ENCODE measurements around the gene TXN2.

TXN2 gene

DNA sequence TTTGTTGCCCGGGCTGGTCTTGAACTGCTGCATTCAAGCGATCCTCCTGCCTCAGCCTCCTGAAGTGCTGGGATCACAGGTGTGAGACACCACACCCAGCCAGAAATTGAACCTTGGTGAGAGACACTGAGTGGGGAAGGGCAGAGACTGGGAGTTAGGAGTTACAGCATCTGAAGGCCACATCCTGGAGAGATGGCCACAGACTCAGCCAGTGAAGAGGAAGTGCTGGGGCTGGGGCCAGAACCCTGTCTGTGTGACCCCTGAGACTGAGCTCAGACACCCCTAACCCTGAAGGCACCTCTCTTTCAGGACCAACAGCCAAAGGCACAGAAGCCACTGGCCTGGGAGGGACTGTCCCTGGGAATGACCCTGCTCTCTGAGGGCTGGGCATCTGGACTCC lies 33.8 kb downstream of the TXN2 start:
- no peak for TF ChIP-seq GABPA (IDR thresholded peaks at IDR 0.05; ENCODE audit: low read depth)
- TF ChIP-seq, protein P1, sequence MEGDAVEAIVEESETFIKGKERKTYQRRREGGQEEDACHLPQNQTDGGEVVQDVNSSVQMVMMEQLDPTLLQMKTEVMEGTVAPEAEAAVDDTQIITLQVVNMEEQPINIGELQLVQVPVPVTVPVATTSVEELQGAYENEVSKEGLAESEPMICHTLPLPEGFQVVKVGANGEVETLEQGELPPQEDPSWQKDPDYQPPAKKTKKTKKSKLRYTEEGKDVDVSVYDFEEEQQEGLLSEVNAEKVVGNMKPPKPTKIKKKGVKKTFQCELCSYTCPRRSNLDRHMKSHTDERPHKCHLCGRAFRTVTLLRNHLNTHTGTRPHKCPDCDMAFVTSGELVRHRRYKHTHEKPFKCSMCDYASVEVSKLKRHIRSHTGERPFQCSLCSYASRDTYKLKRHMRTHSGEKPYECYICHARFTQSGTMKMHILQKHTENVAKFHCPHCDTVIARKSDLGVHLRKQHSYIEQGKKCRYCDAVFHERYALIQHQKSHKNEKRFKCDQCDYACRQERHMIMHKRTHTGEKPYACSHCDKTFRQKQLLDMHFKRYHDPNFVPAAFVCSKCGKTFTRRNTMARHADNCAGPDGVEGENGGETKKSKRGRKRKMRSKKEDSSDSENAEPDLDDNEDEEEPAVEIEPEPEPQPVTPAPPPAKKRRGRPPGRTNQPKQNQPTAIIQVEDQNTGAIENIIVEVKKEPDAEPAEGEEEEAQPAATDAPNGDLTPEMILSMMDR (IDR thresholded peaks at IDR 0.05; ENCODE audit: insufficient read depth, low read length): no peak
- TF ChIP-seq, protein P2, sequence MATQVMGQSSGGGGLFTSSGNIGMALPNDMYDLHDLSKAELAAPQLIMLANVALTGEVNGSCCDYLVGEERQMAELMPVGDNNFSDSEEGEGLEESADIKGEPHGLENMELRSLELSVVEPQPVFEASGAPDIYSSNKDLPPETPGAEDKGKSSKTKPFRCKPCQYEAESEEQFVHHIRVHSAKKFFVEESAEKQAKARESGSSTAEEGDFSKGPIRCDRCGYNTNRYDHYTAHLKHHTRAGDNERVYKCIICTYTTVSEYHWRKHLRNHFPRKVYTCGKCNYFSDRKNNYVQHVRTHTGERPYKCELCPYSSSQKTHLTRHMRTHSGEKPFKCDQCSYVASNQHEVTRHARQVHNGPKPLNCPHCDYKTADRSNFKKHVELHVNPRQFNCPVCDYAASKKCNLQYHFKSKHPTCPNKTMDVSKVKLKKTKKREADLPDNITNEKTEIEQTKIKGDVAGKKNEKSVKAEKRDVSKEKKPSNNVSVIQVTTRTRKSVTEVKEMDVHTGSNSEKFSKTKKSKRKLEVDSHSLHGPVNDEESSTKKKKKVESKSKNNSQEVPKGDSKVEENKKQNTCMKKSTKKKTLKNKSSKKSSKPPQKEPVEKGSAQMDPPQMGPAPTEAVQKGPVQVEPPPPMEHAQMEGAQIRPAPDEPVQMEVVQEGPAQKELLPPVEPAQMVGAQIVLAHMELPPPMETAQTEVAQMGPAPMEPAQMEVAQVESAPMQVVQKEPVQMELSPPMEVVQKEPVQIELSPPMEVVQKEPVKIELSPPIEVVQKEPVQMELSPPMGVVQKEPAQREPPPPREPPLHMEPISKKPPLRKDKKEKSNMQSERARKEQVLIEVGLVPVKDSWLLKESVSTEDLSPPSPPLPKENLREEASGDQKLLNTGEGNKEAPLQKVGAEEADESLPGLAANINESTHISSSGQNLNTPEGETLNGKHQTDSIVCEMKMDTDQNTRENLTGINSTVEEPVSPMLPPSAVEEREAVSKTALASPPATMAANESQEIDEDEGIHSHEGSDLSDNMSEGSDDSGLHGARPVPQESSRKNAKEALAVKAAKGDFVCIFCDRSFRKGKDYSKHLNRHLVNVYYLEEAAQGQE (IDR thresholded peaks at IDR 0.05; ENCODE audit: insufficient replicate concordance, low read depth): no peak
- TF ChIP-seq POLR2AphosphoS5 (IDR thresholded peaks at IDR 0.05; ENCODE audit: low read depth): peak; percentile 32; the same call in 1 of the 2 replicates
- peak; percentile 95 for TF ChIP-seq SPI1 (IDR thresholded peaks at IDR 0.05; ENCODE audit: borderline replicate concordance, low read depth)
- peak overlapping the region; percentile 69 for H3K27ac ChIP-seq (replicated peaks)
- H3K27me3 ChIP-seq (ENCODE audit: insufficient read depth, poor library complexity, severe bottlenecking): no peaks in the 10 kb centered on the region
- H3K4me3 ChIP-seq (replicated peaks; ENCODE audit: insufficient read depth, low read length): no peak overlapping the region
- peak in 1 of 2 experiments; percentile 74 for DNase-seq (ENCODE audit: low read depth in 1 of 2, low spot score in 1 of 2)

DNA sequence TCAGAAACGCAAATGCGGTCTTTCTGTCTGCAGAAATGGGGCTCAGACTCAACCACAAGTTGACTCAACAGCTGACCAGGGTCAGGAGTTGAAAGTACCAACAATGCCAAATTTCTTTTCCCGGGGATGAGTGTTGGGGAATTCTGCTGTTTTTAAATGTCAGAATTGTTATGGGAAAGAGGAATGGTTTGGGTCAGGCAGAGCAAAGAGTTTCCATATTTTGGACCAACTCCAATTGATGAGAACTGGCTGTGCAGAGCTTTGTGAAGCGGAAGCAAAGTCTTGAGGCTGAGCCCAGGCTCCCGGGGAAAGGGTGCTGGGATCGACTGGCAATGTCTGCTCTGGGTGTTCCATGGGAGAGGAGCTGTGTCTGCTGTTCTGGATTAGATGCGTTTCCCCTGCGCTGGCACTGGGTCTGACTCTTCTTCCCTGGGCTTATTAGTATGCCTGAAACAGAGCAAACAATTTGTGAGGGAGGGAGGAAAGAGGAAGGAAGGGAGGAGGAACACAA lies 36.2 kb downstream of the TXN2 start:
- TF ChIP-seq POLR2AphosphoS5 (IDR thresholded peaks at IDR 0.05; ENCODE audit: low read depth) (no peak), SPI1 (IDR thresholded peaks at IDR 0.05; ENCODE audit: borderline replicate concordance, low read depth) (peak; percentile 8; the same call in 1 of the 2 replicates)
- no peaks in the 10 kb centered on the region for H3K27me3 ChIP-seq (ENCODE audit: insufficient read depth, poor library complexity, severe bottlenecking)
- H3K27ac ChIP-seq (replicated peaks): peak overlapping the region; percentile 54
- DNase-seq (ENCODE audit: low read depth in 1 of 2, low spot score in 1 of 2): peak; percentile 51 to 80
- H3K4me3 ChIP-seq (replicated peaks; ENCODE audit: insufficient read depth, low read length): no peak overlapping the region

DNA sequence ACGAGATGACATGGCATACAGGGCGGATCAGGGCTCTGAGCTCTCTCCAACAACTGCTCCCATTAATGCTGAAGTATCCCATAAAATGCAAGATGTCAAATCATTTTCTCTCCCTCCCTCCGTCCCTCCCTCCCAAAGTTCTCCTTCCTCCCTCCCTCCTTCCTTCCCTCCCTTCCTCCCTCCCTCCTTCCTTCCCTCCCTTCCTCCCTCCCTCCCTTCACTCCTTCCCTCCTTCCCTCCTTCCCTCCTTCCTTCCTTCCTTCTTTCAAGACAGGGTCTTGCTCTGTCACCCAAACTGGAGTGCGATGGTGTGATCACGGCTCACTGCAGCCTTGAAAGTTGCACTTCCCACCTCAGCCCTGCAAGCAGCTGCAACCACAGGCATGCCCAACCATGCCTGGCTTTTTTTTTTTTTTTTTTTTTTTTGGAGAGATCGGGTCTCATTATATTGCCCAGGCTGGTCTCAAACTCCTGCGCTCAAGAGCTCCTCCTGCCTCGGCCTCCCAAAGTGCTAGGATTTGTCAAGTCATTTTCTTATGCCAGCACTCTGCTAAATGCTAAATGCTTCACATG lies 38.2 kb downstream of the TXN2 start:
- no peaks in the 10 kb centered on the region for H3K27me3 ChIP-seq (ENCODE audit: insufficient read depth, poor library complexity, severe bottlenecking)
- no peak overlapping the region for H3K4me3 ChIP-seq (replicated peaks; ENCODE audit: insufficient read depth, low read length)
- H3K27ac ChIP-seq (replicated peaks): no peak overlapping the region
- peak; percentile 37 to 79 for DNase-seq (ENCODE audit: low read depth in 1 of 2, low spot score in 1 of 2)
- TF ChIP-seq, protein P2 (IDR thresholded peaks at IDR 0.05; ENCODE audit: insufficient replicate concordance, low read depth): no peak
- 0 out of 2 replicates have a peak, but pooled peaks have one; percentile 12 for TF ChIP-seq SPI1 (IDR thresholded peaks at IDR 0.05; ENCODE audit: borderline replicate concordance, low read depth)

DNA sequence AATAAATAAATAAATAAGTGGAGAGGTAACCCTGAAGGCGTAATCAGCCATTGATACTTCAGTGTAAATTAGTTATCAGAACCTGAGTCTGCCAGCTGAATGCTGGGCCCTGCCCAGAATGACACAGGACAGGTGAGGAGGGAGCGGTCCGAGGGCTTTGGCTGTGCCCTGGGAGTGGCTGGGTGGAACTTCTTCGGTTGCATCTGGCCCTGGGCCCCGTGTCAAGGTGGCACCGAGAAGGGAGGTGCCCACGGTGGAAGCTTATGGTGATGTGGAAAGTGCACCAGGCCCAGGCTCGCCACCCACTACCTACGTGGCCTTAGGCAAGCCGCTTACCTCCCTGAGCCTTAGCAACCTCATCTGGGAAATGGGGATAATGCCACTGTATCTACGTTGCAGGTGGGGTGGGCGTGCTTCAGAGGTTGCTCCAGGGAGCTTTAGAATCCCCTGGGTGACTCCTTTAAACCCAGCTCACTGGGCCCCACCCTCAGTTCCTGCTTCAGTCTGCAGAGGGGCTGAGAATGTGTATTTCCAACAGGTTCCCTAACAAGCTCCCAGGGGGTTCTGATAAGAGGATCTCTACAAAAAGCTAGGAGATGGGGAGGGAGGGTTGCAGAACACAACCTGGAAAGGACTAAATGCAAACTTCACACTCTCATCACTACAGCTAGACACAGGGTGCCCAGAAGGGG lies 38.8 kb downstream of the TXN2 start:
- Histone ChIP-seq H3K4me3 (replicated peaks; ENCODE audit: insufficient read depth, low read length) (no peak overlapping the region), H3K27me3 (ENCODE audit: insufficient read depth, poor library complexity, severe bottlenecking) (no peaks in the 10 kb centered on the region), H3K27ac (replicated peaks) (no peak overlapping the region)
- no peak for DNase-seq (ENCODE audit: low read depth in 1 of 2, low spot score in 1 of 2)
- TF ChIP-seq, protein P2 (IDR thresholded peaks at IDR 0.05; ENCODE audit: insufficient replicate concordance, low read depth): no peak
- TF ChIP-seq POLR2AphosphoS5 (IDR thresholded peaks at IDR 0.05; ENCODE audit: low read depth) (no peak), GABPA (IDR thresholded peaks at IDR 0.05; ENCODE audit: low read depth) (no peak), SPI1 (IDR thresholded peaks at IDR 0.05; ENCODE audit: borderline replicate concordance, low read depth) (no peak)
- TF ChIP-seq, protein P1 (IDR thresholded peaks at IDR 0.05; ENCODE audit: insufficient read depth, low read length): no peak

Data from HL-60 (cell line).